Fibroblast of mammary gland (primary cell): Measurements from ENCODE around the gene GREM2.

Experiments used
- DNase-seq: peaks from one replicate; pipeline ENCODE4 v3.0.0-alpha.2; 2010; ENCODE audit warnings: low read depth
- H3K4me3 ChIP-seq: 2 replicates; pipeline ENCODE4 v1.5.1; 2011; ENCODE audit warnings: low read depth, mild to moderate bottlenecking, low read length, moderate library complexity; ENCODE audit not compliant: control insufficient read depth
- TF ChIP-seq, protein P1 (sequence below): conservative IDR thresholded peaks from 2 replicates; pipeline ENCODE4 v1.5.1; 2011; ENCODE audit warnings: low read depth, low read length, inconsistent platforms; ENCODE audit not compliant: control insufficient read depth, insufficient read depth

The GREM2 gene

DNA sequence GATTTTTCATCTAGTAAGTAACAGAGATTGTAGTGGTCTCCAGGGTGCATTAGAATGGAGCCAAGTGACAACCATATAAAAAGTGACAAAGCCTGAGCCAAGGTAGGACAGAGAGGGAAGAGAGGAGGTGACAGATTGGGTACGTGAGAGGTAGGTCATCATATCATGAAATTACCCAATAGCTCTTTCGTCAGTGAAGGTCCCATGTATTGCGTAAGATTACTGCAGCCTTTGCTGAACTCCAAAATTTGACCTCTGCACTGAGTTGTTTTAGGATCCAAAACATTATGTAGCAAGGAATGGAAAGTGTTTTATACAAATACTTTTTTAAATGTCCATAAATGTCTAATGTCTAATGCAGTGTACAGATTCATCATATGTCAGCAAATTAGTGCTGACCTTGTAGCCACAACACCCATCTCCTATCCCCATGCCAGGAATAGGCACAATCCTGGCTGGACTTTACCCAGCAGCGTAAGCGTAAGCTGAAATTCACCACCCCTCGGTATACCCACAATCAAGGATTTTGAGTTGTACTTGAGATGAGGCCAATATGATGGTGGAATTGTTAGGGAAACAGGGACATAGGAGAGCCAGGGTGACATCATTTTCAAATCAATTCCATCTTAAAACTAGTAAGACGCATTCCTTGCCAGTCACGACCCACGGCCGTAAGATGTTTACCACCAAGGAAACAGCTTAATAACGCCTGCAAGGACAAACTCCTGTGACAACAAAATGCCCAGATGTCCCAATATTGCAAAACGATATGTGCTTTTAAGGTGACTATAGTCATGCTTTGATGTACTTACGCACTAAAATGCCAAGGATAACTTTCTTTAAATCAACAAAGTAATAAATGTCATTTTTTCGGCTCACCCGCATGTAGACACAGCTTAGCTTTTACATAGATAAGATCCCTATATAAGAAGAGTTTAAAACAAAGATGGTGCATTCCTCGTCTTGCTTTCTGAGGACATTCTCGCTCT is 38.1 kb upstream of the GREM2 start:
- TF ChIP-seq, protein P1, sequence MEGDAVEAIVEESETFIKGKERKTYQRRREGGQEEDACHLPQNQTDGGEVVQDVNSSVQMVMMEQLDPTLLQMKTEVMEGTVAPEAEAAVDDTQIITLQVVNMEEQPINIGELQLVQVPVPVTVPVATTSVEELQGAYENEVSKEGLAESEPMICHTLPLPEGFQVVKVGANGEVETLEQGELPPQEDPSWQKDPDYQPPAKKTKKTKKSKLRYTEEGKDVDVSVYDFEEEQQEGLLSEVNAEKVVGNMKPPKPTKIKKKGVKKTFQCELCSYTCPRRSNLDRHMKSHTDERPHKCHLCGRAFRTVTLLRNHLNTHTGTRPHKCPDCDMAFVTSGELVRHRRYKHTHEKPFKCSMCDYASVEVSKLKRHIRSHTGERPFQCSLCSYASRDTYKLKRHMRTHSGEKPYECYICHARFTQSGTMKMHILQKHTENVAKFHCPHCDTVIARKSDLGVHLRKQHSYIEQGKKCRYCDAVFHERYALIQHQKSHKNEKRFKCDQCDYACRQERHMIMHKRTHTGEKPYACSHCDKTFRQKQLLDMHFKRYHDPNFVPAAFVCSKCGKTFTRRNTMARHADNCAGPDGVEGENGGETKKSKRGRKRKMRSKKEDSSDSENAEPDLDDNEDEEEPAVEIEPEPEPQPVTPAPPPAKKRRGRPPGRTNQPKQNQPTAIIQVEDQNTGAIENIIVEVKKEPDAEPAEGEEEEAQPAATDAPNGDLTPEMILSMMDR = no peak
- peak; percentile 45 for DNase-seq
- no peak overlapping the region for H3K4me3 ChIP-seq

DNA sequence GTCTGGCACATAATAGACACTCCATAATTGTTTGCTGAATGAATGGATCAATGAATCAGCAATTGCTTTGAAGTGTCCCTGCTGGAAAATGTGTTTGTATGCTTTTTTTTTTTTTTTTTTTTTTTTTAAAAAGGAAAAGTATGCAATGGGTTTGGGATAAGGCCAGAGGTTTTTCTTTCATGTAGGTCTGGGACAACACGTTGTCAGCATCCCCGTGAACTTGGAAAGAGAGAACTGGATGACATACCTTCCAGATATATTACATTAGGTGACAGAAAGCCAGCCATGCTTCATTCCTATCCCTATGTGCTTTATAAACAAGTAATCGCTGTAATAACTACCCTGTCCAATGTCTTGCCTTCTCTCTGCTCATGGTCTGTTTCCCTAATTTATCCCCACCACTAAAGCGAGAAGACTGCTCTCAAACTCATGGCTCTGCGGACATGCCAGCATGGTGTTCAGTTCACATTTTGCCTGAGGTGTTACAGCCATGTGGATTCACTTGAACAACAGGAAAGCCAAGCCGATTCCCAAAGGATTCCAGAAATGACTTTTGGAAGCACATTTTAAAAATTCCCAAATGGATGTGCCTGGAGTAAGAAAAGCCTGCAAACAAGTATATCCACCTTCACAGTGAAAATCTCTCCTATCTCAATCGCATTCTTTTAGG is 34.8 kb upstream of the GREM2 start:
- TF ChIP-seq, protein P1 = no peak
- no peak overlapping the region for H3K4me3 ChIP-seq
- no peak for DNase-seq

DNA sequence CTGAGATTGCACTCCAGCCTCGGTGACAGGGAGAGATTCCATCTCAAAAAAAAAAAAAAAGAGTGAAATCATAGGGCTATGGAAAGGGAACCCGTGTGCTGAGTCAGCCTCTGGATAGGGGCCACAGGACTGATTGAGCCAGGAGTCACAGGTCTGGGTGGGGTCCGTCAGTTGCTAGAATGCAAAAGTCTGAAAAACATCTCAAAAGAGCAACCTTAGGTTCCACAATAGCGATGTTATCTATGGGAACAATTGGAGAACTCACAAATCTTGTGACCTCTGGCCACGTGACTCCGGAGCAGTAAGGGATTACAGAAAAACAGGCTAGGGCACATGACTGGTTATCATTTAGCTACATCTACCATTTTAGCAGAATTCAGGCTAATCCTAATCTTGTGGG is 32.8 kb upstream of the GREM2 start:
- no peak overlapping the region for H3K4me3 ChIP-seq
- peak; percentile 64 for DNase-seq
- TF ChIP-seq, protein P1 = no peak

DNA sequence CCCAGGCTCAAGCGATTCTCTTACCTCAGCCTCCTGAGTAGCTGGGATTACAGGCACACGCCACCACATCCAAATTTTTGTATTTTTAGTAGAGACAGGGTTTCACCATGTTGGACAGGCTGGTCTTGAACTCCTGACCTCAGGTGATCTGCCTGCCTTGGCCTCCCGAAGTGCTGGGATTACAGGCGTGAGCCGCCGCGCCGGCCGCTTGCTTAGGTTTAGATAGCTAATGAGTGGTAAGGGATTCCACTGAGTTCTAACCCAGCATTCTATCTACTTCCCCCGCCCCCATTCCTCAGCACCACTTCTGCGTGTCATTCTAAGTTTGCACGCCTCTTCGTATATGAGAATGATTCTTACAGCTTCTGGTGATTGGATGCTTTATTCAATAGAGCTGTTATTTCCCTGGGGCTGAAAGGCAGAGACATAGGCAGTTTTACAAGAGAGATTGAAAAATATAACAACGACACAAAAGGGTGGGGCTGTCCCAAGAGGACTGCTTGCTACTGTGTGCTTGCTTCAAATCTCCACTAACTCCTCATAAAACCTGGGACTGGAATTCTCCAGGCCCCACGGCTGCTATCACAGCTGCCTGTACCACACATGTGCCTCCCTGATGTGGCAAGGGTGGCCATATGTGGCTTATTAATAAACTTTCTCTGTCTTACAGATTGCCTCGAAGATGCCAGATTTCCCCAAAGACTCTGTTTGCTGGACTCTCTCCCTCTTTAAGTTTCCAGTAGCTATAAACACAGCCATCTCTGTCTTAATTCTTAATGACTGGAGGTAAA is 23.7 kb upstream of the GREM2 start:
- no peak overlapping the region for H3K4me3 ChIP-seq
- TF ChIP-seq, protein P1 = no peak
- no peak for DNase-seq

DNA sequence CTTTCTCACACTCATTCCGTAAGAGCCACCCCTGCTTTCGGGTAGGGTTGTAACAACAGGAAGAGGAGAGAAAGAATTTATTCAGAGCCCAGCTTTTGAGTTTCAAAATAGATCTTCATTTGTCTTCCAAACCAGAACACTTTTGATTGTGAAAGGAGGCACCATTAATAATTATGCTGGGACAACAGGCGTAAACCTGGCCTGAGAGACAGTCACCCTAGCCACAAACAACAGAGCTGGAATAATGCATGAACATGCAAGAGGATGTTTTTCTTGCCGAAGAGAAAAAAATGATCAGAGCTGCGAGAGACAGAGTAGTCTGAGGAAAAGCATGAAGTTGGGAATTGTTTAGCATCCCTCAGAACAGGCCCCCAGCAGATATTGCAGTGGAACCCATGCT is 18.5 kb upstream of the GREM2 start:
- TF ChIP-seq, protein P1 = no peak
- DNase-seq = no peak
- no peak overlapping the region for H3K4me3 ChIP-seq

DNA sequence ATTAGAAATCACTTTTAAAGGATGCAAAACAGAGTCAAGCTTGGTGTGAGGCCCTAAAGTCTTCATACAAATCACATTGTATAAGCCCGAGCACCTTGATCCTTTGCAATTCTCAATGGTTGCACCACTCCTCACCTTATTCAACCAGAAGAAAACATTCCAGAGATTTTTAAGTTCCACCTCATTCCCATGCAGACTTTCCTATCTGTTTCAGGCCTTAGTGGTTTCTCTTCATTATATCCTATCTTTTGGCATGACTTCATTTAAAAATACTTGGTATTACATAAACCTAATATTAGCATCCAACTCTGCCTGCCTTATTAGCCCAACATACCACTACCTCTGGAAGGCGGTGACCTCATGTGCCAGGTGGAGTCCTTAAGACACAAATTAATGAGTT is 9.3 kb upstream of the GREM2 start:
- TF ChIP-seq, protein P1 = no peak
- no peak for DNase-seq
- no peak overlapping the region for H3K4me3 ChIP-seq
